Endothelial cell of umbilical vein (primary cell): ENCODE results near the gene ARGLU1.

ENCODE experiments used
- CTCF ChIP-seq, 2 donors: IDR thresholded peaks; 1 replicate in 1 of 2; 2 replicates in 1 of 2; pipeline ENCODE4 v1.5.1; 2011; ENCODE audit warnings: low read length in 2 of 2, mild to moderate bottlenecking in 2 of 2, moderate library complexity in 2 of 2, control low read depth in 1 of 2, inconsistent platforms in 1 of 2, low read depth in 1 of 2; ENCODE audit not compliant: insufficient read depth in 1 of 2; ENCODE audit errors: extremely low read depth in 1 of 2
- EZH2 ChIP-seq: IDR thresholded peaks from 2 replicates; pipeline ENCODE4 v1.6.1; 2012; ENCODE audit warnings: borderline replicate concordance, low read depth, mild to moderate bottlenecking, moderate library complexity, low read length, inconsistent platforms; ENCODE audit not compliant: severe bottlenecking
- FOS ChIP-seq: IDR thresholded peaks from 2 replicates; pipeline ENCODE4 v1.6.1; 2011; ENCODE audit warnings: mild to moderate bottlenecking, low read length, moderate library complexity, borderline replicate concordance; ENCODE audit not compliant: insufficient read depth
- JUN ChIP-seq: IDR thresholded peaks from 2 replicates; pipeline ENCODE4 v1.6.1; 2011; ENCODE audit warnings: borderline replicate concordance, low read depth; ENCODE audit not compliant: insufficient read length, insufficient read depth
- MAX ChIP-seq: IDR thresholded peaks from 2 replicates; pipeline ENCODE4 v1.6.1; 2011; ENCODE audit not compliant: insufficient read depth, insufficient read length
- MYC ChIP-seq: IDR thresholded peaks from one replicate; pipeline ENCODE4 v1.6.1; 2011; ENCODE audit warnings: mild to moderate bottlenecking, low read depth, low read length
- POLR2A ChIP-seq: IDR thresholded peaks from 2 replicates; pipeline ENCODE4 v1.6.1; 2012; ENCODE audit warnings: low read depth, mild to moderate bottlenecking, control low read depth, low read length
- POLR2AphosphoS5 ChIP-seq: IDR thresholded peaks from 2 replicates; pipeline ENCODE4 v1.6.1; 2012; ENCODE audit warnings: low read depth, mild to moderate bottlenecking, control low read depth, low read length, moderate library complexity; ENCODE audit not compliant: insufficient read depth

DNA sequence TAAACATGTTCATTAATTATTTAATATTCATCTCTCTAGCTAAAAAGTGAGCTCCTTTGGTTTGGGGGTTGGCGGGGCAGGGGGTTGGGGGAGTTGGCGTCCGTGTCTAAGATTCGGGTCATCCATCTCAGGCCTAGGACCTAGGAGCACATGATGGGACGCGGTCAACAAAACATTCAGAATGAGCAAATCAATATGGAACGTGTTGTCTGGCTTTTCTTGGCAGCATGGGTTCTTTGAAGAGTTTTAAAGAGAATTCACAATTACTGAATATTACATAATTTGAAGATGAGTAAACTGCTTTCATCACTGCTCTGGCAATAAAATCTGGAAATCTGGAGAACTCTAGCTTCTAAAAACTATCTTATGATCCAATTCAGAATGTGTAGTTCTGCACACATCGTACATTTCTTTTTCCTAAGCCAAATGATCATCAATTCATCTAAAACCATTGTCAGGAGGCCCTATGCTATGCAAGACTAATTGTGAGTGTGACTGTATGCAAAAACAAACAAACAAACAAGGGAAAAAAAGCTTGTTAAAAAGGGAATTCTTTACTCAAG is 5.4 kb upstream of the ARGLU1 start:
- TF ChIP-seq POLR2A (no peak), CTCF (IDR thresholded peaks at IDR 0.05; ENCODE audit: extremely low read depth in 1 of 2, insufficient read depth in 1 of 2, low read depth in 1 of 2, low read length in 2 of 2) (no peak), MYC (no peak), MAX (no peak), EZH2 (no peak), FOS (no peak), POLR2AphosphoS5 (no peak), JUN (no peak)
